ENCODE results near the gene MTMR12. TPM values are rescaled to one million over a fixed set of nuclear protein-coding genes. Genes with fewer than 3 reads are reported as not detected.

MTMR12 gene
- total RNA-seq, 1 donor, result 17.1 TPM

DNA sequence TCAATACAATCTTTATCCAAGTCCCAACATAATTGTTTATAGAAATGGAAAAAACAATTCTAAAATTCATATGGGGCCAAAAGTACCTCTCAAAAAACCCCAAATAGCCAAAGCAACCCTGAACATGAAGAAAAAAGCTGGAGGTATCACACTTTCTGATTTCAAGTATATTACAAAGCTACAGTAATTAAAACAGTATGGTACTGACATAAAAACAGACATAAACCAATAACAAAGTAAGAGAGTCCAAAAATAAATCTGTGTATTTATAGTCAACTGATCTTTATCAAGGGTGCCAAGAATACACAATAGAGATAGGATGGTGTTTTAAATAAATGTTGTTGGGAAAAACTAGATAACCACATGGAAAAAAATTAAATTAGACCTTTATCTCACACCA is 125.1 kb downstream of the MTMR12 start:
- DNase-seq (ENCODE audit: low read depth), result no peak
- H3K4me3 ChIP-seq (ENCODE audit: low read depth, low read length), result no peak overlapping the region
- TF ChIP-seq, protein P1, sequence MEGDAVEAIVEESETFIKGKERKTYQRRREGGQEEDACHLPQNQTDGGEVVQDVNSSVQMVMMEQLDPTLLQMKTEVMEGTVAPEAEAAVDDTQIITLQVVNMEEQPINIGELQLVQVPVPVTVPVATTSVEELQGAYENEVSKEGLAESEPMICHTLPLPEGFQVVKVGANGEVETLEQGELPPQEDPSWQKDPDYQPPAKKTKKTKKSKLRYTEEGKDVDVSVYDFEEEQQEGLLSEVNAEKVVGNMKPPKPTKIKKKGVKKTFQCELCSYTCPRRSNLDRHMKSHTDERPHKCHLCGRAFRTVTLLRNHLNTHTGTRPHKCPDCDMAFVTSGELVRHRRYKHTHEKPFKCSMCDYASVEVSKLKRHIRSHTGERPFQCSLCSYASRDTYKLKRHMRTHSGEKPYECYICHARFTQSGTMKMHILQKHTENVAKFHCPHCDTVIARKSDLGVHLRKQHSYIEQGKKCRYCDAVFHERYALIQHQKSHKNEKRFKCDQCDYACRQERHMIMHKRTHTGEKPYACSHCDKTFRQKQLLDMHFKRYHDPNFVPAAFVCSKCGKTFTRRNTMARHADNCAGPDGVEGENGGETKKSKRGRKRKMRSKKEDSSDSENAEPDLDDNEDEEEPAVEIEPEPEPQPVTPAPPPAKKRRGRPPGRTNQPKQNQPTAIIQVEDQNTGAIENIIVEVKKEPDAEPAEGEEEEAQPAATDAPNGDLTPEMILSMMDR (IDR thresholded peaks at IDR 0.05; ENCODE audit: insufficient read depth, low read length), result no peak

GRCh38 chr5:32182463-32183063 is 130.2 kb downstream of the MTMR12 start:
- TF ChIP-seq, protein P1 (IDR thresholded peaks at IDR 0.05; ENCODE audit: insufficient read depth, low read length), result no peak
- no peak for DNase-seq (ENCODE audit: low read depth)
- H3K4me3 ChIP-seq (ENCODE audit: low read depth, low read length), result no peak overlapping the region

Small RNA genes within 50 kb of the gene (small RNA-seq; reads per million reads assigned to genes)
- 0.19 reads per million for gene RNU6-1079P
- gene RNU6-378P, result 0.51 reads per million

Other genes with a start within 250 kb of the MTMR12 start
- gene GOLPH3, start 138.6 kb downstream of the MTMR12 start, total RNA-seq (ENCODE audit: low replicate concordance), result 104 and 128 TPM in 2 replicates
- gene ZFR, start 131.8 kb upstream of the MTMR12 start, total RNA-seq (ENCODE audit: low replicate concordance), result 61.2 and 118 TPM in 2 replicates

All from fibroblast of the aortic adventitia (primary cell).